Stimulated activated CD8-positive, alpha-beta memory T cell treated with anti-CD3 and anti-CD28 coated beads, Interleukin-2, amount 100 ng/mL, for 1 hour (primary cell): ENCODE measurements around the gene MYL12B.
"Not testable (repeated sequence)": the region's sequence is repeated elsewhere in the genome, so short reads cannot be mapped to it uniquely, and the experiment has no call there.

Experiments used
- DNase-seq, 2 donors: peaks; one replicate each; pipeline ENCODE4 v3.0.0-alpha.2; 2020; ENCODE audit warnings: low read depth in 2 of 2

The MYL12B gene

DNA sequence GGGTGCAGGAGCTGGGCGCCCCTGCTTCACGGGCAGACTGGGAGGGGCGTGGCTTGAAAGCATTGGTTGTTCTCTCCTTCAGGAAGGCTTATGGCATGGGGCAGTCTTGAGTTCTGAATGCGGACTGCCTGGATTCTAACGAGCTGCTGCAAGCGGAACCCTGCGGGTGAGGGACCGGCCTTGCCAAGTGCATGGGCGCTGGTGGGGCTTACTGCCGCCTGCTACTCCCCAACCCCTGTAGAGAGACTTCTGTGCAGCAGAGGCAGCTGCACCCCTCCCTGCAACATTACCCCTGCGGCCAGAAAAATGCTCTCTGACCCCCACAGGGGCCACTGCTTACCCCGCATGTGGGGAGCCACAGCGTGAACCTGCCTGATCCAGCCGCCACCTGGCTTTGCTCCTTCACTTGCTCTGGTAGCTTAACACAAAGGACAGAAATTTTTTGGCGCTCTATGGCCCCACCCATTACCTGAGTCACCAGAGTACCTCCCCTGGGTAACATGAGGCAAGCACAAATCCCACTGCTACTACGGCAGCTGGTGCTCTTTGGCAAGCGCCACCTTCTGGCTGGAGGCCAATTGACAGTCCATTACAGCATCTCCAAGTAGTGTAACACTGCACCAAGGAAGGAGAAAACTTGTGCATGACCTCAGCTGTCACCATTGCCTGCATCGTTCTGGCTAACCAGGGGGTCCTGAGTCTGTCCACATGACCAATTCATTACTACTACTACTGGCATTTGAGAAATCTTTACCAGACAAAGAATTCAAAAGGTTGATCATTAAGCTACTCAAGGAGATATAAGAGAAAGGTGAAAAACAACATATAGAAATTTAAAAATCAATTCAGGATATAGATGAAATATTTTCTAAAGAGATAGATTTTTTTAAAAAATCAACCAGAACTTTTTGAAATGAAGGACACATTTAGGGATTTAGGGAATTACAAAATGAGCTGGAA, 35.4 kb downstream of the MYL12B start:
- peak; percentile 84 to 85 for DNase-seq

DNA sequence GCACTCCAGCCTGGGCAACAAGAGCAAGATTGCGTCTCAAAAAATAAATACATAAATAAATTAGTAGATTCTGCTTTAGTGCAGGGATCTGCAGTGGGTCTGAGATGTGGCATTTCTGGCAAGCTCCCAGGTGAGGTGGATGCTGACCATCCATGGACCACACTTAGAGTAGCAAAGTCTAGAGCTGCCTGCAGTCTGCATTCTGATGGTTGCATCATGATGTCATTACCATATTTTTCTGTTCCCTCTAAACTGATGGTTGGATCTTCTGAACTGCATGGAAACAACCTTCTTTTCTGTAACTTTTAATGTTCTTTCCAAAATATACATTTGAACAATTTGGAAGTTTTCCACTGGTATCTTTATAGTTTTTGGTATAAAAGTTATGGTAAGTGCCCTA, 42.9 kb downstream of the MYL12B start:
- no peak for DNase-seq

DNA sequence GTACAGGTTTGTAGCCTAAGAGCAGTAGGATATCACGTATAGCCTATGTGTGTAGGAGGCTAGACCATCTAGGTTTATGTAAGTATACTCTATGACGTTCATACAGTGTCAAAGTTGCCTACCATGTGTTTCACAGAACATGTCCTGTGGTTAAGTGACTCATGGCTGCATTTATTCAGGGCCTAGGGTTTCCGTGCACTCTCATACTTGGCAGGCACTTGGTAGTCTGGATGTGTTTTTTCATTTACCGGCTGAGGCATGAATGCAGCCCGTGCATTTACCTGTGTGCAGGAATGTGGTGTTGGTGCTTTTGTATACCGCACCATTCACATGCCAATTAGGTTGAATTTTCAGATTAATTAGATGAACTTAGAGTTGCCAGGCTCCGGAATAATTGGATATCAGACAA, 43.4 kb downstream of the MYL12B start:
- DNase-seq: no peak

DNA sequence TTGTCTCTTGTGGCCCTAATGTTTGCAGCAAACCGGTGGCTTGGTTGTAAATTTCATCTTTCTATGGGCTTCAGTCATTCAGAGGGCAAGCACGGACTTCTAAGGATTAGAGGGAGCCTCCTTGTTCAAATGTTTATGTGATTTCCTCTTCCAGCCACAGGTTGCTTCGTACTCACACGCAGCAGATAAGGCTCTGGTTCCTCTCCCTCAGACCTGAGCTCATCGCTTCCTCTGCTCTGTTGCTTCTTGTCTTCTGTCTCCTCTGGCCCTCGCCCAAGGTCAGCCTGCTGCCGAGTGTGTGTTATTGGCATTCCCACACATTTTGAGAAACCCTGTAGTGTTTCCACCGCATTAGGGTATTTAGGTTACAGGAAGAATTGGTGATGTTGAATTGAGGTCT, 44.0 kb downstream of the MYL12B start:
- no peak for DNase-seq

DNA sequence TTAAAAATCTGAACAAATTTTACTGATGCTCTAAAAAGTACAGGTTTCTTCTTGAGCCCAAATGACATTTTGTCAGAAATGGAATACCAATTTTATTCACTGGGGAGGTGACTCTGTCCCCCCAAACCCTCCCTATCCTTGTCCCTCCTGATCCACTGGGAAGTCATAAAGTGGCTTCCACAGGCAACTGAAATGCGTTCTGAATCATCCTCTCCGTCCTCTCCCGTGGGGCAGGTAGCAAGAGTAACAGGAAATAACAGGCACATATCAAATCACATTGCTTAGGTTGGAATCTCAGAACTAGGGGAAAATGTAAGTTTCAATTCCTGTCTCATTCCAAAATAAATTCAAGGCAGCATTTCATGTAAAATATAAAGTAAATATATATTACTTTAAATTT, 44.5 kb downstream of the MYL12B start:
- no peak for DNase-seq

DNA sequence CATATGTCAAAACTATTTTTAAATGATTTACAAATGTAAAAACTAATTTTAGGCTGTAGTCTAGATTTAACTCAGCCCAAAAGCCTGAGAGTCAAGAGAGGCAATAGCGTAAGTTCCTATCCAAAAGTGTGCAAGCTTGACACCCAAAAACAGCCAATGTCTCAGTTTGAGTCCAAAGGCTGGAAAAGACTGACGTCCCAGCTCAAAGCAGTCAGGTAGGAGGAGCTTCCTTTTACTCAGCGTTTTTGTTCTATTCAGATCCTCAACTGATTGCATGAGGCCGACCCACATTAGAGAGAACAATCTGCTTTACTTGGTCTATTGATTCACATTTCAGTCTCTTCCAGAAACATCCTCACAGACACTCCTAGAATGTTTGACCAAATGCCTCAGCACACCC, 51.8 kb downstream of the MYL12B start:
- DNase-seq: no peak

DNA sequence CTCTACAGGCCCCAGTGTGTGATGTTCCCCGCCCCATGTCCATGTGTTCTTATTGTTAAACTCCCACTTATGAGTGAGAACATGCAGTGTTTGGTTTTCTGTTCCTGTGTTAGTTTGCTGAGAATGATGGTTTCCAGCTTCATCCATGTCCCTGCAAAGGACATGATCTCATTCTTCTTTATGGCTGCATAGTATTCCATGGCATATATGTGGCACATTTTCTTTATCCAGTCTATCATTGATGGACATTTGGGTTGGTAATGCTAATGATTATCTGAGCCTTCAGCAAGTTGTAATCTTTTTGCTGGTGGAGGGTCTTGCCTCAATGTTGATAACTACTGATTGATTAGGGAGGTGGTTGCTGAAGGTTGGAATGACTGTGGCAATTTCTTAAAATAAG, 53.4 kb downstream of the MYL12B start:
- DNase-seq: not testable (repeated sequence)

DNA sequence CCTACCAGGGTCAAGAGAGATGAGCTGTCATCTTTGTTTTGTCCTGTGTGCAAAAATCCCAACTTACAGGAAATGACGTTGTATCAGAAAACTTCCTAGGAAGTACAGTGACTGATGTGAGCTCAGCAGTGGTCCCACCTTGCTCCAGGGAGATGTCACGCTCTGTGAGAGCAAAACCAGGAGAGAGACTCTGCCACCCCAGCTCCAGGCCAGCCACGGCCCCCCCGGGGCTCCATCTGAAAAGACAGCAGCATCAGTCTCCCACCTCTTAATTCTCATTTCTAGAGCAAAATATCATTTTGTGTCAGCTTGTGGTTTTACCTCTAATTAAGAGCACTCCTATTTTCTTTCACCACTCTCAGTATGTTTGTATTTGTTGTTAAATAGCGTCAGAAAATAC, 57.5 kb downstream of the MYL12B start:
- DNase-seq: no peak

DNA sequence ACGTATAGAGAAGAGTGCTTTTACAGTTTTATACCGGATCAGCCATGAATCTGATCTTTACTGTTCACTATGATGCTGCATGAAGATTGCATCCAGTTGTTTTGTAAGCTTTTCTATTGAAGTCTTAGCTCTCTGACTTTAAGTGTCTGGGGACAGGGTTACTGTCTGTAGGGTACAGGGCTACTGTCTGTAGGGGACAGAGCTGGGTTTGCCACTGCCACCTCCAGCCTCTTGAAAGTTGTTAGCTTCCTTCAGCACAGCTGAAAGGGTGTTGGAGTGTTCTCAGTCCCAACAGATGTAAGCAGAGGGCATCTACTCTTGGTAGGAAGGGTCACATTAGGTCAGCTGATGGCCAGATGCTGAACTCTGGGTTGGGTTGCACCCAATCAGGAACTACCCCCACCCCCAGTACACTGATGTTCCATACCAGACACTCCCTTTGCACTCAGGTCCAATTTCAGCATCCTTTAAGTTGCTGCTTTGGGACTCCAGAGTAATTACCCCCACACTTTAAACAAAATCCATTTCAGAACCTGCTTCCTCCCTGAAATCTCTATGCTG, 58.0 kb downstream of the MYL12B start:
- no peak for DNase-seq

DNA sequence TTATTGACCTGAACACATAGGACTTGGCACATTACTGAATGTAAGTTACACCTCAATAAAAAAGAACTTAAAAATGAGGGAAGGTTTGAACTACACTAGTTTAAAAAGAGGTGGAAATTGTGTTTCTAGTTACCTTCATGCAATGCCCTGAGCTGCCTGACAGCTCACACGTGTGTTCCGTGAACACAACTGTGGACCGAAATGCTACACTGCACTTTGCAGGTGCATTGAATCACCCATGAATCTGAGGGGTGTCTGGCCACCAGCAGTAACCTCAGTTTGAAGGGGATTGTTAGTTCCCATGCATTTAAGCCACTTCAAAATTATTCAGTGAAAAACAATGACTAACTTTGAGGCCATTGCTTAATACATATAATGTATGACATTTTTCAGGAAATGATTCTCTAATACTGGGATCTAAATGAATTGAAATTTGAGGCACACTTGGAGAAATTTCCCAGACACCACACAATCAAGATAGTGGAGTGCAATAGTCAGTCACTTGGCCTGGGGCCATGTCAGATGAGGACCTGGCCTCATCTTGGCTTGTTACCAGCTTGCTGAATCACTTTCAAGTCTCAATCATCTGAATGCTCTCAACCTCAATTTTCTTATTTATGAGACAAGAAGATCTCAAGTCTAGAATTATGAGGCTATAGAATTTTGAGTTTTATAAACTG, 59.3 kb downstream of the MYL12B start:
- no peak for DNase-seq

DNA sequence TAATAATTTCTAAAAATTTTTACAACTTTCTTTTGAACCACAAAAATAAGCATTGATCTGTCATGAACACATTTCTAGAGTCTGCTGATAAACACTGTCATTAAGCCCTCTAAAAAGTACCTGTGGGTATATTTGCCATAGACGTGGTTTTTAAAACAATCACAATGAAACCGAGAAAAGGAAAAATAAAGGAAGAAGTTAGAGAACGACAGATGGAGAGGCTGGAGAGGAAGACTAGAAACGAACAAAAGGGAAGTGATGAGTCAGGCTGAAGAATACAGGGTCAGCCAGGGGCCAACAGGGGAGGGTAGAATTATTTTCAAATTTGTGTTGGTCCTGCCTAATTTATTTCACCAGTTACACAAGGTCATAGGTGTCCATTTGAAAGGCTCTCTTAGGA, 62.0 kb downstream of the MYL12B start:
- DNase-seq: no peak
